ENCODE data around the gene RXFP2. TPM values are rescaled to one million over a fixed set of nuclear protein-coding genes. Genes with fewer than 3 reads are reported as not detected.

RXFP2 gene
- polyA plus RNA-seq, 1 donor (not counting 4 experiments of a cell fraction or from before 2014, with no cell fraction given), result not detected

- H3K9me1 ChIP-seq (ENCODE audit: control insufficient read depth, extremely low read depth, insufficient read depth, low read length), result no peaks in the 10 kb centered on the region
- no peak for TF ChIP-seq EZH2 (IDR thresholded peaks at IDR 0.05; ENCODE audit: low read length)
- TF ChIP-seq, protein P1, sequence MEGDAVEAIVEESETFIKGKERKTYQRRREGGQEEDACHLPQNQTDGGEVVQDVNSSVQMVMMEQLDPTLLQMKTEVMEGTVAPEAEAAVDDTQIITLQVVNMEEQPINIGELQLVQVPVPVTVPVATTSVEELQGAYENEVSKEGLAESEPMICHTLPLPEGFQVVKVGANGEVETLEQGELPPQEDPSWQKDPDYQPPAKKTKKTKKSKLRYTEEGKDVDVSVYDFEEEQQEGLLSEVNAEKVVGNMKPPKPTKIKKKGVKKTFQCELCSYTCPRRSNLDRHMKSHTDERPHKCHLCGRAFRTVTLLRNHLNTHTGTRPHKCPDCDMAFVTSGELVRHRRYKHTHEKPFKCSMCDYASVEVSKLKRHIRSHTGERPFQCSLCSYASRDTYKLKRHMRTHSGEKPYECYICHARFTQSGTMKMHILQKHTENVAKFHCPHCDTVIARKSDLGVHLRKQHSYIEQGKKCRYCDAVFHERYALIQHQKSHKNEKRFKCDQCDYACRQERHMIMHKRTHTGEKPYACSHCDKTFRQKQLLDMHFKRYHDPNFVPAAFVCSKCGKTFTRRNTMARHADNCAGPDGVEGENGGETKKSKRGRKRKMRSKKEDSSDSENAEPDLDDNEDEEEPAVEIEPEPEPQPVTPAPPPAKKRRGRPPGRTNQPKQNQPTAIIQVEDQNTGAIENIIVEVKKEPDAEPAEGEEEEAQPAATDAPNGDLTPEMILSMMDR (optimal IDR thresholded peaks at IDR 0.05 in 1 of 3, IDR thresholded peaks at IDR 0.05 in 1 of 3, conservative IDR thresholded peaks at IDR 0.05 in 1 of 3; ENCODE audit: extremely low read depth in 1 of 3, insufficient read depth in 2 of 3, low read length in 3 of 3), result no peak
- no peaks in the 10 kb centered on the region for H3K36me3 ChIP-seq (ENCODE audit: control insufficient read depth in 2 of 2, extremely low read depth in 1 of 2, insufficient read depth in 2 of 2, low read length in 2 of 2)
- FAIRE-seq, result no peak
- no peaks in the 10 kb centered on the region for H3K9me3 ChIP-seq (ENCODE audit: control insufficient read depth, low read depth, low read length)
- dilution Hi-C loops (cut with MboI; ENCODE audit: extremely low pct_ligation_motif_present, low sequenced_read_pairs), result no loop called here
- H3K4me3 ChIP-seq (ENCODE audit: control insufficient read depth in 2 of 3, extremely low read depth in 1 of 3, insufficient read depth in 2 of 3, low read depth in 1 of 3, low read length in 3 of 3), result no peak overlapping the region
- H3K27ac ChIP-seq (ENCODE audit: control insufficient read depth, insufficient read depth, low read length), result no peak overlapping the region
- DNase-seq (ENCODE audit: low read depth, low spot score), result no peak
- H3K79me2 ChIP-seq (ENCODE audit: control insufficient read depth, insufficient read depth, low read length), result no peaks in the 10 kb centered on the region
- no peak overlapping the region for H3K9ac ChIP-seq (ENCODE audit: control insufficient read depth, extremely low read depth, insufficient read depth, low read length)
- H3K27me3 ChIP-seq (ENCODE audit: control insufficient read depth, extremely low read depth, insufficient read depth, low read length), result no peaks in the 10 kb centered on the region
- H3K4me1 ChIP-seq (ENCODE audit: control insufficient read depth, extremely low read depth, insufficient read depth, low read length), result no peaks in the 10 kb centered on the region
- no peak overlapping the region for H3K4me2 ChIP-seq (ENCODE audit: control insufficient read depth, extremely low read depth, insufficient read depth, low read depth, low read length)
- H2AFZ ChIP-seq (ENCODE audit: control insufficient read depth, low read length), result no peak overlapping the region
- no peaks in the 10 kb centered on the region for H4K20me1 ChIP-seq (ENCODE audit: control insufficient read depth, extremely low read depth, insufficient read depth, low read length)
These were observed 20.1 kb upstream of the RXFP2 start for GRCh38 chr13:31719214-31719613.

DNA sequence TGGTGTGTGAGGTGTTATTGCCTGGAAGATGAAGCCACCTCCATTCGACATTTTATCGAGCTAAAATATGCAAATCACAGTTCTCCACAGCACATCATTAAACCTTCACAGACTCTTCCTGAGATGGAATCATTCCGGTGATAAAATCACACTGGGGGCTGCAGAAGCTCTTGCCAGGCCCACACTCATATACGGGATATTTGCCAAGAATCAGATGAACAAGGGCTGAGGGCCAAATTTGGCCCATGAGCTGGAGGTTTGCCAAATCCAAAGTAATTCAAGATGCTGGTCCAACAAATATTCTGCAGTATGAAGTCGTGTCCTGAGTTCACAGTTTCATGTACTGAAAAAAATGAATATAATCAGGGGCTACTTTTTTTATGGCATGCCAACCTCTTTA lies 16.7 kb upstream of the RXFP2 start:
- dilution Hi-C loops (cut with MboI; ENCODE audit: extremely low pct_ligation_motif_present, low sequenced_read_pairs), result no loop called here
- TF ChIP-seq, protein P1 (optimal IDR thresholded peaks at IDR 0.05 in 1 of 3, IDR thresholded peaks at IDR 0.05 in 1 of 3, conservative IDR thresholded peaks at IDR 0.05 in 1 of 3; ENCODE audit: extremely low read depth in 1 of 3, insufficient read depth in 2 of 3, low read length in 3 of 3), result no peak
- no peak for TF ChIP-seq EZH2 (IDR thresholded peaks at IDR 0.05; ENCODE audit: low read length)
- no peak for FAIRE-seq

More for the DNA sequence above, 16.7 kb upstream of the RXFP2 start:
- no peak for DNase-seq (ENCODE audit: low read depth, low spot score)
- Histone ChIP-seq H3K27ac (ENCODE audit: control insufficient read depth, insufficient read depth, low read length) (no peak overlapping the region), H3K4me3 (ENCODE audit: control insufficient read depth in 2 of 3, extremely low read depth in 1 of 3, insufficient read depth in 2 of 3, low read depth in 1 of 3, low read length in 3 of 3) (no peak overlapping the region), H4K20me1 (ENCODE audit: control insufficient read depth, extremely low read depth, insufficient read depth, low read length) (no peaks in the 10 kb centered on the region), H3K9ac (ENCODE audit: control insufficient read depth, extremely low read depth, insufficient read depth, low read length) (no peak overlapping the region), H2AFZ (ENCODE audit: control insufficient read depth, low read length) (no peak overlapping the region), H3K36me3 (ENCODE audit: control insufficient read depth in 2 of 2, extremely low read depth in 1 of 2, insufficient read depth in 2 of 2, low read length in 2 of 2) (no peaks in the 10 kb centered on the region), H3K4me1 (ENCODE audit: control insufficient read depth, extremely low read depth, insufficient read depth, low read length) (no peaks in the 10 kb centered on the region), H3K79me2 (ENCODE audit: control insufficient read depth, insufficient read depth, low read length) (no peaks in the 10 kb centered on the region), H3K9me3 (ENCODE audit: control insufficient read depth, low read depth, low read length) (no peaks in the 10 kb centered on the region), H3K9me1 (ENCODE audit: control insufficient read depth, extremely low read depth, insufficient read depth, low read length) (no peaks in the 10 kb centered on the region), H3K27me3 (ENCODE audit: control insufficient read depth, extremely low read depth, insufficient read depth, low read length) (no peaks in the 10 kb centered on the region), H3K4me2 (ENCODE audit: control insufficient read depth, extremely low read depth, insufficient read depth, low read depth, low read length) (no peak overlapping the region)

Measured in keratinocyte (primary cell).